Upper lobe of left lung (tissue), 4 donors: ENCODE results near the gene ME2.

Experiments
- CTCF ChIP-seq, 6 experiments: fragments of 450-650 bp in 4 of 6; fragments of 200-600 bp in 2 of 6; sonication (generic) in 2 of 6; IDR thresholded peaks; one replicate each; pipeline ENCODE4 v1.5.1; 2016 to 2019; ENCODE audit warnings: antibody characterized with exemption in 6 of 6
- POLR2AphosphoS5 ChIP-seq, 2 donors: sonication (generic); formaldehyde crosslinking; IDR thresholded peaks; one replicate each; pipeline ENCODE4 v1.5.1; 2017; ENCODE audit warnings: antibody characterized with exemption in 2 of 2

DNA sequence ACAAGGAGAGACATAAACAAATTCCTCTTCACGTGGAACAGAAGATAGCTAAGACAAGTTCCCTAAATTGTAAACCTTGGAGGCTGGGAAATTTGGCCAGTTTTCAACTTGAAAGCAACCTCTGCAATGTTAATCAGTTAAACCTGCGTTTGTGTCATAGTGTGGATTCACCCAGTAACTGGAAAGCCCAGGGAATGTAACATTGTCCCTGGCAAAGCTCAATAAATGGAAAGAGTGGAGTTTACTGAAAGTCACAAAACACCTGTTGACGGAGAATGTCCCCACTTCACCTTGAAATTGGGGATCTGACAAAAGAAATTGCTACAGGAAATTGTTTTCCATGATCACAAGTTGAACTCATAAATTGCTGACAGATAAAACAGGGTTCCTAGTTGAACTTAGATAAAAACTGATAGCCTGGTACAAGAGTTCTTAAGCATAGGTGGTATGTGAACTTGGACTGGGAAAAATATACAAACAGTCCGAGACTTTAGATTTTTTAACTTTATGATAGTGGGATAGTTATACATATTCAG, 15.0 kb upstream of the ME2 start:
- TF ChIP-seq POLR2AphosphoS5 (IDR thresholded peaks at IDR 0.05) (no peak), CTCF (IDR thresholded peaks at IDR 0.05) (no peak)
